ENCODE data around the gene LDLRAD3.

LDLRAD3 gene

DNA sequence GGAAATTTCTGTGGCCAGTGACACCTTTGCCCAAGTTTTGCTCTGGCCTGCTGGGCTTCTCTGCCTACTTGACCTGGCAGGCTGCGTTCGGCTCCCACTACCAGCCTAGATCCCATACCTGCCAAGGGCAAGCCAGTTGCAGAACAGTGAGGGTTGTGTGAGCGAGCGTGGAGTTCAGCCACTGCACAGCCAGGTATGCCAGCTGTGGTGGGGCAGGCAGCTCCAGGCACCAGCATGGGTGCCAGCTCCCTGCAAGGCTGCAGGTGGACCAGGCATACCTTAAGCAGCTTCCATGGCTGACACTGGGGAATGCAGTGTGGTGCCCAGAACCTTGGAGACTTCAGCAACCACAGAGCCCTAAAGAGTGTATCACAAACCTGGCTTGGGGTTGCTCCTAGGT, 133.5 kb downstream of the LDLRAD3 start:
- DNase-seq: no peak

GRCh38 chr11:36077886-36078685, 134.2 kb downstream of the LDLRAD3 start:
- DNase-seq: no peak

- no peak for DNase-seq
These were observed 134.8 kb downstream of the LDLRAD3 start for GRCh38 chr11:36078686-36079055.

DNA sequence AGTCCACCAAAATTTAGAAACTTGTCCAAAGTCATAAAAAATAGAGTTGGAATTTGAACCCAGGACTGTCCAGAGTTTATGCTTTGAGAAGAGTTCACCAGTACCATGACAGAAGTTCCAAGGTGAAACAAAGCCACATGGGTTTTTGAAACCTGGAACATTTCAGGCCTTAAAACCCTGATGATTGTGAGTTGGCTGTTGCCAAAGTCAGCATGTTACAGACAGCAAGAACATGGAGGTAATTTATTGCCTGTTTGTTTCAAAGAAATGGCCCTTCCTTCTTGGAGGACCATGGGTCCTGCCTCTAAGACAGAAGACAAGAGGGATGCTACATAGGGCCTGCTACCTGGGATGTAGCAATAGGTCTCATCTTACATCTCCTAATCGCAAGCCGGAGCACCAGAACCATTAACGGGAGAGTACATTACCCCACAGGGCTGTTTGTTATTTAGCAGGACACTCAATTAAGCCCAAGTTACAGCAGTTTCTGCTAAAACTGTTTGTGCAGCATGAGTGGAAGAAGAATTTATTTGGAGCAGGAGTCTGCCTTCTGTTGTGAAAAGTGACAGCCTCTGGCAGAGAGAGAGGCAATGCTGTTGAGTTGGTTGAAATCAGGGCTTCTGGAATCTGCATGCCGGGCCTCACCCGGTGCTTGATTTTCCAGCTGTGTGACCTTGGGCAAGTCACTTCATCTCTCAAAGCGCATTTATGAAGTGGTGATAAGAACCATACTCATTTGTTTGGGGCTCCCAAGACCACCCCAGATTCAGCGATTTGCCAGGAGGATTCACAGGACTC, 136.2 kb downstream of the LDLRAD3 start:
- DNase-seq: no peak

DNA sequence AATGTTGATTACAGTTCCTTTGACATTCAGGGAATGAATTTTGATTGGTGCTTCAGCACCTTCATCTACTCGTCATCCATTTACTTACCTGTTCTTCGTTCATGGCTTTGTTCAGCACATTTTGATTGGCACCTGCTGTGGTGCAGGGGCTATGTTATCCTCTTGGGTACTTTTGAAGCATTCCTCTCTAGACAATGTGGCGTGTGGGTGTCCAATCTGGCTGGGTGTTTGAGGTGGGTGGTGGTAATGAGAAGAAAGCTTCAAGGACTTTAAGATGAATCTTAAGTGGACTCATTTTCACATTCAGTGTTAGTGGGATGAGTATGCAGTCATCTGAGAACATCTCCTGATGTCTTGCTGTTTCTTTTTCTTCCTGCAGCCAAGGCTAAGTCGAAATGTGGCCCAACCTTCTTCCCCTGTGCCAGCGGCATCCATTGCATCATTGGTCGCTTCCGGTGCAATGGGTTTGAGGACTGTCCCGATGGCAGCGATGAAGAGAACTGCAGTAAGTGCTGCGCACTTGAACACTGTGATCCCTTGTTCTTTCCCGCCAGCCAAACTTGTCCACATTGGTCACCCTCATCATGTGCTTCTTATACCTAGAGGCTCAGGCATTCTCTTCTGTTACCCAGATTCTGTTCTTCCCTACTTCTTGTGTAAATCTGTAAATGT, 137.5 kb downstream of the LDLRAD3 start:
- DNase-seq: no peak

- no peak for DNase-seq
These were observed 142.5 kb downstream of the LDLRAD3 start for GRCh38 chr11:36086366-36086765.

- no peak for DNase-seq
These were observed 144.6 kb downstream of the LDLRAD3 start for GRCh38 chr11:36088266-36088972.

DNA sequence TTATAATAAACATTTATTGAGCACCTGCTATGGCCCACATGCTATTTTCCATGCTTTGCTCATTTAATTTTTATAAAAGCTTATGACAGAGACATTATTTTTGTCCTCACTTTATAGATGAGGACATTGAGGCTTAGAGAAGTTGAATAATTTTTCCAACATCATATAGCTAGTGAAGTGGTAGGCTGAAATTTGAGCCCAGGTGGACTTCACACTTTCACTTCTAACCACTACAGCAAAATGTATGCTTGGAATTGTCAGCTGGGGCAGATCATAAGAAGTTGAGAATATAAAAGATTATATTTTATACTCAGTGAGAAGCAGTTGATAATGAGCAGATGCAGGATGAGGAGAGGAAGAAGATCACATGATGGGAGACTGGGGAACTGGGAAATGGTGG, 146.1 kb downstream of the LDLRAD3 start:
- no peak for DNase-seq

DNA sequence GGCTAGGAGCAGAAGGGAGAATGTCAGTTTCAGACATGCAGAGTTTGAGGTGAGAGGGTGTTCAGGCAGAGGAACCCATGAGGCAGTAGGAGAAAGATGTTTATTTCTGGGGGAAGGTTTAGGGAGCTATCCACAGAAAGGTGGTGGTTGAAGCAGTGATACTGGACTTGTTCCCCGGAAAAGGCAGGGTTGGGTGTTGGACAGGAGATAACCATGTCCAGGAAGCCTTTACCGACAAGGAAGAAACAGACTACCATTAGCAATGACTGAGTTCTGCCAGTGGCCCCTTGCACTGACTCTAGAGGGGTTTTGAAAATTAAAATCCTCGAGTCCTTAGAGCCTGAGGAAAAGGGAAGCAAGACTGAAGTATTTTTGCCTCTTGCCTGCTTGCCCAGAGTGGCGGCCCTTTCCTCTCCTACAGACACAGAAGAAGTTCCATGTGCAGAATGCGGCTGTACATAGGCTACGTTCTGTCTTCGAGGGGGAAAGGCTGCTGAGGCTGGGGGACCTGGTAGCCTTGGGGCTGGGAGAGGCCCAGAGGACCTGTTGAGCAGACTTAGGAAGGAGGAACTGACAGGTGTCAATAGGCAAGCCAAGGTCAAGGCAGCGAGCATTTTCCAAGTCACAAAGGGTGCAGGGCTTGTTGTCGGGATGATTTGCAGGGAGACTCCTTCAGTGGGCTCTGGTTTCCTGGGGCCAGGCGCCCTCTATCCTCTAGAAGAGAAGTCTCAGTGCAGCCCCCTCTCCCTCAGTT, 146.7 kb downstream of the LDLRAD3 start:
- DNase-seq: no peak

- no peak for DNase-seq
These were observed 147.5 kb downstream of the LDLRAD3 start for GRCh38 chr11:36091256-36091811.

- DNase-seq: no peak
These were observed 148.6 kb downstream of the LDLRAD3 start for GRCh38 chr11:36092314-36093030.

- no peak for DNase-seq
These were observed 149.7 kb downstream of the LDLRAD3 start for GRCh38 chr11:36093548-36093947.

DNA sequence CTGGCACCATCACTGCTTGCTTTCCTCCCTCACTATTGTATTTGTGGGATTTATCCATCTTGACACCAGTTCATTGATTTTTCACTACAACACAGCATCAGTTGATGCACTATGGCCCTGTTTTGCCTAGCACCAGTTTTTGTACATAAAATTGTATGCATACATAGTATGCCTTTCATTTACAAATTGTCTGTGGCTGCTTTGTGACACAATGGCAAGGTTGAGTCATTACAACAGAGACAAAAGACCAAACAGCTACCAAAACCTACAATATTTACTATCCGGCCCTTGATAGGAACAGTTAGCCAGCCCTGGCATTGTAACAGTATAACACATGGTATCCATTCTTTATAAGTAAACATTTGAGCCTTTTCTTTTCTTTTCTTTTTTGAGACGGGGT, 150.3 kb downstream of the LDLRAD3 start:
- no peak for DNase-seq

DNA sequence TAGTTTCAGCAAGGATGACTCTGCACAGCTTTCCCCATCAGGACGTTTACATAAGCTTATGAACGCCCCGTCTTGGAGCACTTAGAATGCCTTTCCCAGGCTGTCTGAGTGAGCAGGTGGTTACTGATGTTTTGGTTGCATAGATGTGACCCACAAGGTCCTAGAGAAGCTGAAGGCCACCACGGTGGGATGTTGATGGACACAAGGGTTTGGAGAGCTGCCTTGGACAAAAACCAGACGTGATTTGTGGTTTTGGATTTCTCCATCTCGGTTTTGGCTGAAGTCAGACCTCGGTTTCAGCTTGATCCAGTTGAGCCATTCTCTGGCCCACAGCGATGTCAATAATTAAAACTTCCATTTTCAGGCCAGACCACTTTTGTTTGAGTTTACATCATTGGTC, 151.9 kb downstream of the LDLRAD3 start:
- DNase-seq: no peak

DNA sequence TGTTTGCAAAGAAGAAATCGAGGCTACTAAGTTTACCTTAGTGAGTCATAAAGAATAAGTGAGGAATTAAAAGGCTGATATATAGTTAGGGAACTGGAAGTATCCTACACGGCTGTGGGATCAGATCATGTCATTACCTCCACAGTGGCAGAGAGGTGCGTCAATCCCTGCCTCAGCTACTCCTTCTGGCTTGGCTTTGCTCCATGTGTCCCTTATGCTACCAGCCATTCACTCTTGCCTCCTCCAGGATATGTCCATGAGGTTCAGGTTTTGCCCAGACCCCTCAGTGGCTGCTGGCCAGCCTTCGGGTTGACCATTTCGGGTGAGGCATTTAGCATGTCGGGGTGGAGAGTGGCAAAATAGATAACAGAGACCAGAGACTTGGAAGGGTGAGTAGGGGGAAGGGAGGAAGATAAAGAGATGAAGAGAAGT, 153.4 kb downstream of the LDLRAD3 start:
- no peak for DNase-seq

DNA sequence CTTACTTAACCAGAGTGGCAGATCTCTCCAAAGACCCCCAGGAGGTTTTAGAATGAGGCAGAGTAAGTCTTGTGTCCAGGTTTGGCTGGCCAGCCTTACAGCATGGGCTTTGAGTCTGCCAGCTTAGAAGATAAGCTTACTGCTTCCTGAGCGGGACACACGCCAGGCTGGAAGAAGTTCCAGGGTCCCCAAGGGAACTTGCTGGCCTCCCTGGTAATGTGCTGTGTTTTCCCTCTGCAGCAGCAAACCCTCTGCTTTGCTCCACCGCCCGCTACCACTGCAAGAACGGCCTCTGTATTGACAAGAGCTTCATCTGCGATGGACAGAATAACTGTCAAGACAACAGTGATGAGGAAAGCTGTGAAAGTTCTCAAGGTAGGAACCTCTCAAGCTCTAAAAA, 154.2 kb downstream of the LDLRAD3 start:
- no peak for DNase-seq

GRCh38 chr11:36098853-36099375, 155.1 kb downstream of the LDLRAD3 start:
- no peak for DNase-seq

GRCh38 chr11:36101466-36101865, 157.6 kb downstream of the LDLRAD3 start:
- DNase-seq: no peak

GRCh38 chr11:36102868-36103267, 159.0 kb downstream of the LDLRAD3 start:
- DNase-seq: no peak

- no peak for DNase-seq
These were observed 160.2 kb downstream of the LDLRAD3 start for GRCh38 chr11:36103933-36104530.
